Superior temporal gyrus (tissue), 1 donor: ENCODE measurements around the gene MYH10.
A peak's percentile ranks its signal among the peaks of the same experiment; 100 is the strongest.

ENCODE experiments used
- DNase-seq: peaks from one replicate; pipeline ENCODE4 v3.0.0-alpha.2; 2016; ENCODE audit errors: extremely low spot score

Gene MYH10

GRCh38 chr17:8445536-8445935 is 185.0 kb downstream of the MYH10 start:
- no peak for DNase-seq

GRCh38 chr17:8444494-8444893 is 186.0 kb downstream of the MYH10 start:
- DNase-seq, result no peak

DNA sequence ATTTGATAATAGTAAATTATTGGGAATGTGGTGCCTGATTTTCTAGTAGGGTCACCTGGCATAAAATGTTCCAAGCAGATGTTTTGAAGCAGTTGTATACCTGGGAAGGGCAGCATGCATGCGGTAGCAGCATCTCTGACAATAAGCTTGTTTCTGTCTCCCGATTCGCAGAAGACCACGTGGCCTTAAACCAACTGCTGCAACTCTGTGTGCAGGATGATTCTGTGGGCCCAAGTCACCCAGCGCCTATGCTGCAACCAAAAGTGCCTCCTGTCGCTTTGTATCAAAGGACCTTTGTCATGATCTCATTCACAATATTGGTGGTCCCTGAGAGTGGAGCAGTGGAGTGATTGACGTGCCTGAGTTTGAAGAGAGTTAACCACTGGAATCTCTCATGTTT is 186.8 kb downstream of the MYH10 start:
- DNase-seq, result no peak

DNA sequence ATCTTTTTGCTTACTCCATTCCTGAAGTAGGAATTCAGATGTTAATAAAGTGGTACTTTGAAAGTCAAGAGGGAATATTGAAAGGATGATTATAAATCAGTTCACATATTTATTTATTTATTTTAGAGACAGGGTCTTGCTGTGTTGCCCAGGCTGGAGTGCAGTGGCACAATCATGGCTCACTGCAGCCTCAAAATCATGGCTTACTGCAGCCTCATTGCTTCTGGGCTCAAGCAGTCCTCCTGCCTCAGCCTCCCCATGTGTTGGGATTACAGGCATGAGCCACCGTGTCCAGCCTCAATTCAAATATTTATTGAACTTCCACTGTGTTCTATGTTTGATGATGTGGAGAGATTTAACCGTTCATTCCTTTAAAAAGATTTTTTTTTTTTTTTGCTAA is 188.2 kb downstream of the MYH10 start:
- no peak for DNase-seq

DNA sequence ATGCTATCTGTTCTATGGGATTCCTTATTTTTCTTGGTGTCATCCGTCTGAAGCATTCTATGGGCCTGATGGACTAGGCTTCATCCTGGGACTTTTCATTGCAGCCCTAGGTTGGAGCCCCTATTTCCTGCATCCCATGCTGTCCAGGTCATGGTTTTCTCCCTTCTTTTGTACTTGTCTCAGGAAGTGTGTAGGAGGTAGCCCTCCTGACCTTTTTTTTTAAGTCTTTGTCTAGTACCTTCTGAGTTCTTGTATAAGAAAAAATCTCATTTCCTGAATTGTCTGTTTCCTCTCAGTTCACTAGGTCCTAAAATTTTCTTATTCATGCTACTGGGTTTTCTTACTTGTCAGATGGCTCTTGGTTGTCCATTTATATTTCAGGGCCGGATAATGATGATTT is 188.8 kb downstream of the MYH10 start:
- no peak for DNase-seq

GRCh38 chr17:8439681-8440080 is 190.8 kb downstream of the MYH10 start:
- no peak for DNase-seq

DNA sequence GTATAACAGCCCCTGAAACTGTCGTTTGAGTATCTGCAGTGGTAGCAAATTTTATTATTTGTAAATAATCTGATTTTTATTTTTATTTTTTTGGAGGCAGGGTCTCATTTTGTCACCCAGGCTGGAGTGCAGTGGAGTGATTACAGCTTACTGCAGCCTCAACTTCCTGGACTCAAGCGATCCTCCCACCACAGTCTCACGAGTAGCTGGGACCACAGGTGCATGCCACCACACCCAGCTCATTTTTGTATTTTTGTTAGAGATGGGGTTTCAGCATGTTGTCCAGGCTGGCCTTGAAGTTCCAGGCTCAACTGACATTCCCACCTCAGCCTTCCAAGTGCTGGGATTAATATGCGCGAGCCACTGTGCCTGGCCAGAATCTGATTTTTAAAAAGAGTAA is 192.1 kb downstream of the MYH10 start:
- DNase-seq, result no peak

GRCh38 chr17:8436844-8437171 is 193.7 kb downstream of the MYH10 start:
- no peak for DNase-seq

- peak; percentile 27 for DNase-seq
Observed at GRCh38 chr17:8436169-8436843, 194.2 kb downstream of the MYH10 start.

GRCh38 chr17:8435245-8436168 is 195.0 kb downstream of the MYH10 start, which contains the start of gene NDEL1:
NDEL1 (plus strand) TSS chr17:8435884; CDS start chr17:8444272, 8,388 bp downstream.
- peak; percentile 95 for DNase-seq

DNA sequence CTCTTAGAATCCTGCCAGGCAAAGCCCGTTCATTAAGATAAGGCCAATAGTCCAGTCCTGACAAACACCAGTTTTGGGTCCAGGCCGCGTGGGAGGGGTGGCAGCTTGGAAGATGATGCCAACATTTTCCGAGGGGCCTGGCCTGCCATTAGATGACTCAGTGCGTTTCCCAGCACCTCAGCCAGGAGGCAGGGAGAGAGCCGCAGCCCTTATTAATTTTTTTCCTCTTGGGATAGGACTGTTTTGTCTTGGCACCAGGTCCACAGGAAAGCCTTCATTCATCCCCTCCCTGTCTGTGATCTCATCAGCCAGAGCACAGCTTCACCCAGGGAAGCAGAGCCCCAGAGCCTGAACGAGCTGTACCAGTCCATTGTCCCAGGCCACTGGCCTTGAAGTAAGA is 199.6 kb downstream of the MYH10 start:
- DNase-seq, result no peak

DNA sequence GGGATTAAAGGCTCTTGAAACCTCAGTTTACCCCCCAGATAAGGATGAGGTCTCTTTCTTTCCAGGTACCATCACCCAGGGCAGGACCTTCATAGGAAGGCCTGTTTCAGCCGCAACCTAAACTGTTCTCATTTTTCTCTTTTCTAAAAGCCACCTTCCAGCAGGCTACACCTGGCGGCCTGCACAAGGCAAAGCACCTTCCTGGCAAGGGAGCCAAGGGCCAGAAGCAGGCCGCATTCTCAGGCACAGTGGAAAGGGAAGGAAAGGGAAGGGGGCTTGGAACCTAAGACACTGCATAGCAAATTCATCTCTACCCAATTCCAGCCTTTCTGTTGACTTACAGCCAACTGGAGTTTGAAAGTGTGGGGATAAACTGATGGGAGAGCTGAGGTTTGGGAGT is 203.7 kb downstream of the MYH10 start:
- DNase-seq, result no peak

DNA sequence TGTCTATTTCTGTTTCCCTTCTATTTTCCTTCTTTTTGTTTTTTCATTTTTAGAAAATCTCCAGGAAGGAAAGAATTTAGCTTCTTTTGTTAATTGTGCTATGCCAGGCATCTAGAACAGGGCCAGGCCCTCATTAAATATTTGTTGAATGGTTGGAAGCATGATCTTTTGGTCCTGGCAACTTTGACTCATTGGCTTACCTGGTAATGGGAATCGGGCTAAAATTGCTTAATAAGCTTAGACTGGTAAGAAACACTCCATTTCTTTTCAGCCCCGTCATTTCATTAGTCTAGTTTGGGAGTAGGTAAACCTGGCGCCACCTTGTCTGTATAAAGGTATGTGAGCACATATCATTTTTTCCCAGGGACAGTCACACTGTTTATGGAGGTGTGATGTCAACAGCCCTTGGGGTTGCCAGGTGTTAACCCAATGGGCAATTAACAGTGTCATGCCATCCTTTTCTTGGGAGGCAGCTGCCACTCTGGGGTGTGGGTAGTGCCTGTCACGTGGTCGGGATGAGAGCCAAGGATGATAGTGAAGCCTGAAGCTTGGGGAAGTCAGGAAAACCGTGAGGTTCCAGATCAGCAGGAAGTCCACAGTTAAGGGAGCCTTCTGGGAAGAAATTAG is 204.3 kb downstream of the MYH10 start:
- DNase-seq, result no peak
